ENCODE measurements around the gene RUNDC1.

The RUNDC1 gene

GRCh38 chr17:43042025-43042628, 61.8 kb downstream of the RUNDC1 start:
- no peak for DNase-seq (ENCODE audit: low read depth, low spot score)

Measured in ELF-1 (cell line).